MM.1S (cell line): ENCODE measurements around the gene MYADML2.

ENCODE experiments used
- DNase-seq: peaks from one replicate; pipeline ENCODE4 v3.0.0-alpha.2; 2015
- H2AFZ ChIP-seq: fragments of 300-600 bp; sonication (generic); 2 replicates; pipeline ENCODE4 v1.6.0; 2016; ENCODE audit warnings: antibody characterized with exemption, low read length
- H3F3A ChIP-seq: fragments of 300-600 bp; sonication (generic); 2 replicates; pipeline ENCODE4 v1.6.1; 2016; ENCODE audit warnings: mild to moderate bottlenecking, antibody characterized with exemption, low read length, moderate library complexity, mixed read lengths; ENCODE audit not compliant: insufficient read depth
- H3K27ac ChIP-seq: fragments of 300-600 bp; sonication (generic); 2 replicates; pipeline ENCODE4 v1.5.1; 2016; ENCODE audit warnings: mild to moderate bottlenecking, low read length
- H3K27me3 ChIP-seq: fragments of 300-600 bp; sonication (generic); replicated peaks from 2 replicates; pipeline ENCODE4 v1.6.0; 2016; ENCODE audit warnings: low read length; ENCODE audit not compliant: insufficient read depth
- H3K36me3 ChIP-seq: fragments of 300-600 bp; sonication (generic); replicated peaks from 2 replicates; pipeline ENCODE4 v1.6.1; 2016; ENCODE audit warnings: mild to moderate bottlenecking, low read length, mixed read lengths; ENCODE audit not compliant: insufficient read depth
- H3K4me1 ChIP-seq: fragments of 300-600 bp; sonication (generic); 2 replicates; pipeline ENCODE4 v1.6.1; 2016; ENCODE audit warnings: low read length, mixed read lengths
- H3K4me2 ChIP-seq: fragments of 300-600 bp; sonication (generic); 2 replicates; pipeline ENCODE4 v1.6.0; 2016; ENCODE audit warnings: low read depth, low read length
- H3K4me3 ChIP-seq: fragments of 300-600 bp; sonication (generic); 2 replicates; pipeline ENCODE4 v1.5.1; 2016; ENCODE audit warnings: low read length, mixed read lengths
- H3K79me2 ChIP-seq: fragments of 300-600 bp; sonication (generic); 2 replicates; pipeline ENCODE4 v1.6.1; 2016; ENCODE audit warnings: mixed run types, low read length, mixed read lengths
- H3K9ac ChIP-seq: fragments of 300-600 bp; sonication (generic); 2 replicates; pipeline ENCODE4 v1.6.1; 2016; ENCODE audit warnings: low read length, mixed read lengths
- H3K9me2 ChIP-seq: fragments of 300-600 bp; sonication (generic); replicated peaks from 2 replicates; pipeline ENCODE4 v1.6.1; 2016; ENCODE audit warnings: mild to moderate bottlenecking, low read length, mixed read lengths; ENCODE audit not compliant: insufficient read depth
- H3K9me3 ChIP-seq: fragments of 300-600 bp; sonication (generic); replicated peaks from 2 replicates; pipeline ENCODE4 v1.6.1; 2016; ENCODE audit warnings: mild to moderate bottlenecking, low read length, mixed read lengths; ENCODE audit not compliant: insufficient read depth
- H4K20me1 ChIP-seq: fragments of 300-600 bp; sonication (generic); 2 replicates; pipeline ENCODE4 v1.6.1; 2016; ENCODE audit warnings: mild to moderate bottlenecking, low read length, moderate library complexity, mixed read lengths; ENCODE audit not compliant: insufficient read depth
- CTCF ChIP-seq: fragments of 300-600 bp; sonication (generic); IDR thresholded peaks from 2 replicates; pipeline ENCODE4 v1.5.1; 2016; ENCODE audit warnings: antibody characterized with exemption, low read length, mixed read lengths
- EZH2 ChIP-seq: fragments of 300-600 bp; sonication (generic); optimal IDR thresholded peaks from 2 replicates; pipeline ENCODE3; 2017; ENCODE audit warnings: low read depth, mild to moderate bottlenecking, antibody characterized with exemption, low read length, mixed read lengths
- EZH2phosphoT487 ChIP-seq: fragments of 300-600 bp; sonication (generic); IDR thresholded peaks from 2 replicates; pipeline ENCODE4 v1.6.1; 2018; ENCODE audit warnings: antibody characterized with exemption, low read length

The MYADML2 gene

GRCh38 chr17:81922566-81923301 lies 24.3 kb downstream of the MYADML2 start:
- 0 out of 2 replicates have a peak, but pooled peaks cover 3% of the 10 kb centered on the region for H4K20me1 ChIP-seq
- peaks cover 80% of the 10 kb centered on the region for H3K79me2 ChIP-seq
- peaks cover 37% of the 10 kb centered on the region for H3F3A ChIP-seq
- no peaks in the 10 kb centered on the region for H3K9me3 ChIP-seq
- TF ChIP-seq EZH2, result no peak
- no peak for TF ChIP-seq EZH2phosphoT487
- TF ChIP-seq CTCF, result no peak
- H3K27ac ChIP-seq, result no peak overlapping the region; the same call in 1 of the 2 replicates
- no peak overlapping the region for H2AFZ ChIP-seq
- no peaks in the 10 kb centered on the region for H3K36me3 ChIP-seq
- H3K9ac ChIP-seq, result no peak overlapping the region
- H3K4me1 ChIP-seq, result peaks cover 18% of the 10 kb centered on the region
- no peak overlapping the region for H3K4me3 ChIP-seq
- no peaks in the 10 kb centered on the region for H3K9me2 ChIP-seq
- H3K27me3 ChIP-seq, result no peaks in the 10 kb centered on the region
- no peak for DNase-seq
- no peak overlapping the region for H3K4me2 ChIP-seq

GRCh38 chr17:81921996-81922565 lies 25.0 kb downstream of the MYADML2 start:
- no peaks in the 10 kb centered on the region for H3K9me2 ChIP-seq
- no peak for DNase-seq
- H3K27me3 ChIP-seq, result no peaks in the 10 kb centered on the region
- H3K4me1 ChIP-seq, result peaks cover 18% of the 10 kb centered on the region
- no peak overlapping the region for H3K27ac ChIP-seq
- no peaks in the 10 kb centered on the region for H3K36me3 ChIP-seq
- H3K4me2 ChIP-seq, result no peak overlapping the region
- no peak overlapping the region for H3K4me3 ChIP-seq
- no peak for TF ChIP-seq EZH2phosphoT487
- no peak for TF ChIP-seq EZH2
- TF ChIP-seq CTCF, result no peak
- 0 out of 2 replicates have a peak, but pooled peaks cover 3% of the 10 kb centered on the region for H4K20me1 ChIP-seq
- peaks cover 84% of the 10 kb centered on the region for H3K79me2 ChIP-seq
- no peaks in the 10 kb centered on the region for H3K9me3 ChIP-seq
- H3K9ac ChIP-seq, result no peak overlapping the region
- H3F3A ChIP-seq, result peaks cover 37% of the 10 kb centered on the region
- H2AFZ ChIP-seq, result no peak overlapping the region

- H3K27me3 ChIP-seq, result no peaks in the 10 kb centered on the region
- H3K4me1 ChIP-seq, result peaks cover 23% of the 10 kb centered on the region
- peaks cover 35% of the 10 kb centered on the region for H3F3A ChIP-seq
- no peak overlapping the region for H3K4me2 ChIP-seq
- no peaks in the 10 kb centered on the region for H3K9me2 ChIP-seq
- DNase-seq, result no peak
- H3K36me3 ChIP-seq, result no peaks in the 10 kb centered on the region
- peaks cover 84% of the 10 kb centered on the region for H3K79me2 ChIP-seq
- no peak overlapping the region for H3K27ac ChIP-seq
- no peak overlapping the region for H2AFZ ChIP-seq
- no peaks in the 10 kb centered on the region for H3K9me3 ChIP-seq
- no peak for TF ChIP-seq CTCF
- TF ChIP-seq EZH2, result no peak
- TF ChIP-seq EZH2phosphoT487, result no peak
- H4K20me1 ChIP-seq, result 0 out of 2 replicates have a peak, but pooled peaks cover 3% of the 10 kb centered on the region
- no peak overlapping the region for H3K4me3 ChIP-seq
- H3K9ac ChIP-seq, result no peak overlapping the region
Observed at GRCh38 chr17:81921537-81921862, 25.5 kb downstream of the MYADML2 start.
